NCI-H2081 (cell line): ENCODE data around the gene MTA3.
A peak's percentile ranks its signal among the peaks of the same experiment; 100 is the strongest.
"Not testable (repeated sequence)": the region's sequence is repeated elsewhere in the genome, so short reads cannot be mapped to it uniquely, and the experiment has no call there.

Experiments used
- DNase-seq, 2 experiments: peaks; one replicate each; lab custom pipeline; 2025; lab: John Stamatoyannopoulos, UW

The MTA3 gene

DNA sequence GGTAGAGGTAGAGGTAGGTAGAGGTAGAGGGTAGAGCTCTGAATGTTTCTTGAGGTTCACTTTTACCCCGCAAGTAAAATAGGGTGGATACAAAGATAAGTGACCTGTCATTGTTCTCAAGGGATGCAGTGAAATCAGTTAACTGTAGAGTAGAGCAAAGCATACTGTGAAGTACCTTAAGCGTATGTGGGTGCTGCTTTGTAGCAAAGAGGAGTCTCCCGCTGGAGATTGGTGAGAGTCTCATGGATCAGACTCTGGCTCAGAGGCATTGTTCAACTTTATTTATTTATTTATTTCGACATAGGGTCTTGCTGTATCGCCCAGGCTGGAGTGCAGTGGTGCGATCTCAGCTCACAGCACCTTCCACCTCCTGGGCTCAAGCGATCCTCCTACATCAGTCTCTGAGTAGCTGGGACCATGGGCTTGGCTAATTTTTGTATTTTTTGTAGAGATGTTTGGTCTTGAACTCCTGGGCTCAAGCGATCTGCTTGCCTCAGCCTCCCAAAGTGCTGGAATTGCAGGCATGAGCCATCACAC is 38.7 kb downstream of the MTA3 start:
- no peak for DNase-seq

- DNase-seq, result no peak
Measured at GRCh38 chr2:42613281-42614064, 45.0 kb downstream of the MTA3 start.

GRCh38 chr2:42614838-42615237 is 46.4 kb downstream of the MTA3 start:
- no peak for DNase-seq

GRCh38 chr2:42618116-42618515 is 49.7 kb downstream of the MTA3 start:
- DNase-seq, result no peak

- DNase-seq, result no peak
Measured at GRCh38 chr2:42618972-42619371, 50.5 kb downstream of the MTA3 start.

- DNase-seq, result not testable (repeated sequence)
Measured at GRCh38 chr2:42621626-42622025, 53.2 kb downstream of the MTA3 start.

DNA sequence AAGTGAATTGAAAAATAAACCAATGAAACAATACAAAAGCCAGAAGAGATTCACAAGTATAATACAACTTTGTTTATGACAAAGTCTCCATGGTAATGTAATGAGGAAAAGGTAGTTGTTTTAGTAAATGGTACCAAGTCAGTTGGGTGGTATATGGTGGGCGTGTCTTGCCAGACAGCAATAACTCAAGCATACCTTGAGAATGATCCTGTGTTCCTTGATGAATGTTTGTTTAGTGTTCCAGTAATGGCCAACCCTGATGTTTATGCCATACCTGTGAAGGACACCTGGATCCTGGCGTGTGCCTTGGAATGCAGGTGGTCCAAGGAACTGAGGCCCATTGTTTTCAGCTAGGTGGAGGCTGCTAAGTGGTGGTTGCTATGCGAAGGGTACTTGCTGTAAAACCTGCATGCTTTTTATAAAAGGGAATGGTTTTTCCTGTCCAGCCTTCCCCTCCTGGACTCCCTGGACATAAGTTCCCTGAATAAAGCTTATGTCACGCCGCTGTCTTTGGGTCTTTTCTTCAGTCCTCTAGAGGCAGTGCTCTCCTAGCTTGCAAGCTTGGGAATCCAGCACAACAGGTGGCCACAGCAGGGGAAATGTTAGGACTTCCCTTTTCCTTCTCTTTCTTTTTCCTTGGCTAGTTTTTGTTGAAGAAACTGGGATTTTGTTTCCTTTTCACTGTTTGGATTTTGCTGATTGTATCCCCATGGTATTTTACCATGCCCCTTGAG is 54.7 kb downstream of the MTA3 start:
- DNase-seq, result no peak

GRCh38 chr2:42624047-42624446 is 55.6 kb downstream of the MTA3 start:
- DNase-seq, result no peak

DNA sequence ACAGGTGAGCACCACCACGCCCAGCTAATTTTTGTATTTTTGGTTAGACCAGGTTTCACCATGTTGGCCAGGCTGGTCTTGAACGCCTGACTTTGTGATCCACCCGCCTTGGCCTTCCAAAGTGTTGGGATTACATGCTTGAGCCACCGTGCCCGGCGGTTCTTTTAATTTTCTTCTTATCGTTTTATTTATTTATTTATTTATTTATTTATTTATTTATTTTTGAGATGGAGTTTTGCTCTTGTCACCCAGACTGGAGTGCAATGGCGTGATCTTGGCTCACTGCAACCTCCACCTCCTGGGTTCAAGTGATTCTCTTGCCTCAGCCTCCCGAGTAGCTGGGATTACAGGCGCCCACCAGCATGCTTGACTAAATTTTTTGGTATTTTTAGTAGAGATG is 59.6 kb downstream of the MTA3 start:
- DNase-seq, result not testable (repeated sequence)

GRCh38 chr2:42636934-42637333 is 68.5 kb downstream of the MTA3 start:
- DNase-seq, result no peak

DNA sequence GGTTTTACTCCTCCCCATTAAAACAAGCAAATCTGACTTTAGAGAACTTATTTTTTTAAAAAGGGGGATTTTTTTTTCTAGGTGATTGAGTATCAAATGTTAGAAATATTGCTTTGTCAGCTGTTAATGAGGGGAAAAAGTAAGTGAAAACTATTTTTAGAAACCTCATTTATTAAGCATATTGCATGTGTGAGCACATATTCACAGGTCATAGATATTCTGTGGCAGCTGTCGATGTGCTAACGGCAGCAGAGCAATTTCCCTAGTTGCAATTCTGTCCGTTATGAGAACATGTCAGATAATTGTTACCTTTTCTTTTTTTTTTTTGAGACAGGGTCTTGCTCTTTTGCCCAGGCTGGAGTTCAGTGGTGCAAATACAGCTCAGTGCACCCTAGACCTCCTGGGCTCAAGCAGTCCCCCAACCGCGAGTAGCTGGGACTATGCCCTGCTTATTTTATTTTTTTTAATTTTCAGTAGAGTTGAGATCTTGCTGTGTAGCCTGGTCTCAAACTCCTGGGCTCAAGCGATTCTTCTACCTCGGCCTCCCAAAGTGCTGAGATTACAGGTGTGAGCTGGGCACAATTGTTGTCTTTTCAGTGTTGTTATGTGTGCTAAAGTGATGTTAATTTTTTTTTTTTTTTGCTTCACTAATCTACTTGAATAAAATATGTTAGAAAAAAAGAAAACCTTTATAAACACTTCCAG is 69.8 kb downstream of the MTA3 start:
- peak in 1 of 2 experiments; percentile 16 for DNase-seq

DNA sequence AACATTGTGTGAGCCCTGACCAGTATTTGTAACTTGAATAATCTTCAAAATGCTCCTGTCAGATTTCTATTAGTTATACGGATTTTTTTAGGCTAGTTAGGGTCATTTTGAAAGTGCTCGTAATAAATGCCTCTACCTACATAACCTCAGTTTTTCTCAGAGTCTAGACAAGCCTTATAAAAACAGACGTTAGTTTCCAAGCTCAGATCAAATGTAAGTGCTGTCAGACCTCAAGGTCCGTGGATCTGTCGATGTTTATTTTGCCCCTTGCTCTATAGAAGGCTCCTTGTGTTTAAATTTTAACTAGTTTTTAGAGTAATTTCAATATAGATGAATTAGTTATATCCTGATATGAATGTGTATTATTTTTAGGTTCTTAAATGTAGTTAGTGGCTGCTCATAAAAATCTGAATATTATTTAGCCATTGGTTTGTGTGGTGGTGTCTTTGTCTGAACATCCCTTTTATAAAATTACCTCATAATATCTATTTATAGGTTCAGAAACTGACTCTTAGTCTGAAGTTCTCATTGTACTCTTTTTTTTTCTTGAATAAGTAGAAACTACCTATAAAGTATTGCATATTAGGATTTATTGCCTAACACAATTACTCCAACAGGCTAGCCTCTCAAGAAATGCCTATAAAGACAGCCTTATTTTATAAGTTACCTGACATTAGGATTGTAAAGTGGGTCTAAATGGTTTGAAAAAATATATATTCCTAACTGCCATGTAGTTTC is 71.1 kb downstream of the MTA3 start:
- DNase-seq, result peak in 1 of 2 experiments; percentile 13

- no peak for DNase-seq
Measured at GRCh38 chr2:42640261-42640660, 71.8 kb downstream of the MTA3 start.

GRCh38 chr2:42642371-42642770 is 73.9 kb downstream of the MTA3 start:
- DNase-seq, result not testable (repeated sequence)

GRCh38 chr2:42645551-42645950 is 77.1 kb downstream of the MTA3 start:
- DNase-seq, result no peak

DNA sequence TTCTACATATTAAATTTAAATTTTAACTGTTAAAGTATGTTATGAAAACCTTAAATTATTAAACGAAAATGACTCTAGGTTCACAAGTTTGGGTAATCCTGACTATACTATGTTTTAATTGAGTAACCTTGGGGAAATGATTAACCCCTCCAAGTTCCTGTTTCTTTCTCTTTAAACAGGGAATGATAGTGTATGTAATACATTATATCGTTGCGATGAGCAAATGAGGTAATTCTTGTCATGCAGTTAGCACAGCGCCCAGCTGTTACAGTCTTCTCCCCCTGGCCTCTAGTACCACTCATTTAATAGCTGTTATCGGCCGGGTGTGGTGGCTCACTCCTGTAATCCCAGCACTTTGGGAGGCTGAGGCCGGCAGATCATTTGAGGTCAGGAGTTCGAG is 80.4 kb downstream of the MTA3 start:
- no peak for DNase-seq

DNA sequence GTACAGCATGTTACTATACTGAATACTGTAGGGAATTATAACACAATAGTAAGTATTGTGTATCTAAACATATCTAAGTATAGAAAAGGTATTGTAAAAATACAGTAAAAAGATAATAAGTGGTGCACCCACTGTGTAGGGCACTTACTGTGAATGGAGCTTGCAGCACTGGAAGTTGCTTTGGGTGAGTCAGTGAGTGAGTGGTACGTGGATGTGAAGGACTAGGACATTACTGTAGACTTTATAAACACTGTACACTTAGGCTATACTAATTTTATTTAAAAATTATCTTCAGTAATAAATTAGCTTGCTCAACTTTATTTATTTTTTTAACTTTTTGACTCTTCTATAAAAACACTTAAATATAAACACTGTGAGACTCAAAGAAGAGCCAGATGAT is 82.6 kb downstream of the MTA3 start:
- DNase-seq, result peak in 1 of 2 experiments; percentile 16

DNA sequence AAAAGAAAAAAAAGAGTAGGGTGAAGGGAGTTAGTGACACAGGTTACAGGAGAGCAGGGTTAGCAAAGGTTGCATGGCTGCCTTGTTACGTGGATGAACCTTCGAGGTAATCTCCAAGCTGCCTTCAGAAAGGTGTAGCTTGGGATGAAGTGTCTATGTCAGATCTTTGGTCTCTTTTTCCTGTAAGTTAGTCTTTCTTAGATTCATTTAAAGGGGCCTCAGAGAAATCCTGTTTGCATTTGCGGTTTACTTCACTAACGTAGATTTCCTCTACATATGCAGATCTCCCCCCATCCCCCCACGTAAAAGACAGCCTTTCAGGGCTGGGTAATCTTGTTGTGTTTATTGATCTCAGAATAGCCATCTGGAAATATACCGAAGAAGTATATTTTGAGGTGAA is 83.7 kb downstream of the MTA3 start:
- no peak for DNase-seq

- DNase-seq, result no peak
Measured at GRCh38 chr2:42653039-42653438, 84.6 kb downstream of the MTA3 start.

DNA sequence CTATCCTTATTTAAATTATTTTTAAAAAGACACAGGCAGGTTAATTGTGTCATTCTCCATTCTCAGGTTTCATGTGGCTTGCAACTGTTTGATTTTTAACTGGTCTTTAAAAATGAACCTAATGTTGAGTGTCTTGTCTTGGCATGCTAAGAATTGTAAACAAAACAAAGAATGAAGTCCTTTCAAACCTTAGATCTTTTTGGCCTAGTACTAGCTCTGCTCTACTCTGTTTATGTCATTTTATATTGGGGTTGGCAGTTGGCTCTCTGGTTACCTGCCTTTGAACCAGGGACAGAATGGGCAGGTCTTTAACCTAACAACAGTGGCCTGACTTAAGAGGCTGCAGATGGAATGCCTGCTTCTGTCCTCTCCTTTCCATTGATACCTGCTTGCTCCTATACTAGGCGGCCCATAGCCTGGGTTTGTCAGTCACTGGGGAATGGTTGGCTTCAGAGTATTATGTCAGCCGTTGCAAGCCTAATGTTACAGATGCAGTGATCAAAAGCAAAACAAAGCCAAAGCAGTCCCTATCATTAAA is 85.5 kb downstream of the MTA3 start:
- DNase-seq, result no peak

DNA sequence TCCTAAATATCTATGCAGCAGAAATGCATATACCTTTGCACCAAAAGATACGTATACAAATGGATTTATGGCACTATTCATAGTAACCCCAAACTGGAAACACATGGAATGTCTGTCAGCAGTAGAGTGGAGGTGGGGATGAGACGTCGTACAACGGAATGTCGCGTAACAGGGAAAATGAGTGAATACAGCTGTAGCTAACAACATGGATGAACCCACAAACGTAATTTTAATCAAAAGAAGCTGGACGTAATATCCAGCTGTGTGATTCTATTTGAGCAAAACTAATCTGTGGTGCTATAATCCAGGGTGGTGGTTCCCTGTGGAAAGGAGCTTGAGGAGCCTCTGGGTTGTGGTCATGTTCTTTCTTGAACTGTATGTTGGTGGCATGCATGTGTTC is 89.9 kb downstream of the MTA3 start:
- no peak for DNase-seq

- peak in 1 of 2 experiments; percentile 10 for DNase-seq
Measured at GRCh38 chr2:42659609-42660008, 91.2 kb downstream of the MTA3 start.
